Fibroblast of mammary gland (primary cell): ENCODE results near the gene GPR33.
"Not testable (repeated sequence)": the region's sequence is repeated elsewhere in the genome, so short reads cannot be mapped to it uniquely, and the experiment has no call there.

Experiments used
- DNase-seq: peaks from one replicate; pipeline ENCODE4 v3.0.0-alpha.2; 2010; ENCODE audit warnings: low read depth
- H3K4me3 ChIP-seq: 2 replicates; pipeline ENCODE4 v1.5.1; 2011; ENCODE audit warnings: low read depth, mild to moderate bottlenecking, low read length, moderate library complexity; ENCODE audit not compliant: control insufficient read depth
- TF ChIP-seq, protein P1 (sequence below): conservative IDR thresholded peaks from 2 replicates; pipeline ENCODE4 v1.5.1; 2011; ENCODE audit warnings: low read depth, low read length, inconsistent platforms; ENCODE audit not compliant: control insufficient read depth, insufficient read depth

Gene GPR33

DNA sequence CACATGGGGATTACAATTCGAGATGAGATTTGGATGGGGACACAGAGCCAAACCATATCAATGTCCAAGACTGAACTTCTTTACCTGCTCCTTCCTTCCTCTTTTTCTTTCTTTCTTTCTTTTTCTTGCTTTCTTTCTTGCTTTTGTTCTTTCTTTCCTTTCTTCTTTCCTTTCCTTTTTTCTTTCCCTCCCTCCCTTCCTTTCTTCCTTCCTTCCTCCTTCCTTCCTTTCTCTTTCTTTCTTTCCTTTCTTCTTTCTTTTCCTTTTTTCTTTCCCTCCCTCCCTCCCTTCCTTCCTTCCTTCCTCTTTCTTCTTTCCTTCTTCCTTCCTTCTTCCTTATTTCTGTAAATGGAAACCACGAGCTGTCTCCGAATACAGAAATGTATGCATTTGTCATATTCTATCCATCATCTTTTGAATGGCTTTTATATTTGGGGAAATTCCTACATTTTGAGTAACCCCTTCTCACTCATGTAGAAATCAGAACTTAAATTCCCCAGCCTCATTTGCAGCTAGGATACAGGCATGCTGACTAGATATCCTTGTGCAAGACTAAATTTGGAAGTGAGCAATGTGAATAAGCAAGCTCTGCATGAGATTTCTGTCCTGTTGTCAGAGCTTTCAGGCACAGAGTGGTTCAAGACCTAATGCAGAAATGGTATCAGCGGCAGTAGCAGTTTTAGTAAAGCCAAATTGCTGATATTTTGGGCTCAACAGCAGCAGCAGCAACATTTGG lies 11.5 kb downstream of the GPR33 start:
- DNase-seq = peak; percentile 22
- no peak overlapping the region for H3K4me3 ChIP-seq
- TF ChIP-seq, protein P1, sequence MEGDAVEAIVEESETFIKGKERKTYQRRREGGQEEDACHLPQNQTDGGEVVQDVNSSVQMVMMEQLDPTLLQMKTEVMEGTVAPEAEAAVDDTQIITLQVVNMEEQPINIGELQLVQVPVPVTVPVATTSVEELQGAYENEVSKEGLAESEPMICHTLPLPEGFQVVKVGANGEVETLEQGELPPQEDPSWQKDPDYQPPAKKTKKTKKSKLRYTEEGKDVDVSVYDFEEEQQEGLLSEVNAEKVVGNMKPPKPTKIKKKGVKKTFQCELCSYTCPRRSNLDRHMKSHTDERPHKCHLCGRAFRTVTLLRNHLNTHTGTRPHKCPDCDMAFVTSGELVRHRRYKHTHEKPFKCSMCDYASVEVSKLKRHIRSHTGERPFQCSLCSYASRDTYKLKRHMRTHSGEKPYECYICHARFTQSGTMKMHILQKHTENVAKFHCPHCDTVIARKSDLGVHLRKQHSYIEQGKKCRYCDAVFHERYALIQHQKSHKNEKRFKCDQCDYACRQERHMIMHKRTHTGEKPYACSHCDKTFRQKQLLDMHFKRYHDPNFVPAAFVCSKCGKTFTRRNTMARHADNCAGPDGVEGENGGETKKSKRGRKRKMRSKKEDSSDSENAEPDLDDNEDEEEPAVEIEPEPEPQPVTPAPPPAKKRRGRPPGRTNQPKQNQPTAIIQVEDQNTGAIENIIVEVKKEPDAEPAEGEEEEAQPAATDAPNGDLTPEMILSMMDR = no peak

- TF ChIP-seq, protein P1 = no peak
- no peak overlapping the region for H3K4me3 ChIP-seq
- no peak for DNase-seq
Measured at GRCh38 chr14:31466554-31466953, 21.3 kb downstream of the GPR33 start.

DNA sequence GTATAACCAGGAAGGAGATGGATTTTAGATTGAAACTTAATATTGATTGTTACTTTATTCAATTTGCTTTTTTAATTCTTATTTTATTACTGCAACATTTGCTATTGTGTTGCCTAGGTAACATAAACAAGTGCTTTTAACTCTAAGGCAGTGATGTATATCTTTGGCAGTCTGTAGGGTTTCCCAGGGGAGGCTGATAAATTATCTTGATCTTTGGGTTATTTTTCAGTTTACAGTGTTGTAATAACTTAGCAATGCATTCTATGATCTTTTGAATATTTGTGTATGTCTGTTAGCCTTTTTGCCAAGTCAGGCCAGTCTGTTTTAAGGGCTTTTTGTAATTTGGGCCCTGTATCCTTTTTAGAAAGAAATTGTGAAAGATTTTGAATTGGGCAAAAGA lies 22.7 kb downstream of the GPR33 start:
- DNase-seq = peak; percentile 69
- H3K4me3 ChIP-seq = no peak overlapping the region
- TF ChIP-seq, protein P1 = no peak

GRCh38 chr14:31462450-31462849 lies 25.4 kb downstream of the GPR33 start:
- not testable (repeated sequence) for DNase-seq, H3K4me3 ChIP-seq

DNA sequence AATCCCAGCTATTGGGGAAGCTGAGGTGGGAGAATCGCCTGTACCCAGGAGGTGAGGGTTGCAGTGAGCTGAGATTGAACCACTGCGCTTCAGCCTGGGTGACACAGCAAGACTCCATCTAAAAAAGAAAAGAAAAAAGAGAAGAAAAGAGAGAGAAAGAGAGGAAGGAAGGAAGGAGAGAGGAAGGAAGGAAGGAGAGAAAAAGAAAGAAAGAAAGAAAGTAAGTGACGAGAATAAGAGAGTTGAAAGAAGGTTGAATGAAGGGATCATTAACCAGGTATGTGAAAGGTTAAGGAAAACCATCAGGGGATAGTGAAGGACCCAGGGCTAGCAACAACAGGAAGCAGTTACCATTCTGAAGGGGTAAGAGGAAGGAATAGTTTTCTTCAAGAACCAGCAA lies 26.3 kb downstream of the GPR33 start:
- no peak overlapping the region for H3K4me3 ChIP-seq
- no peak for DNase-seq
- TF ChIP-seq, protein P1 = no peak

GRCh38 chr14:31457665-31458659 lies 29.9 kb downstream of the GPR33 start:
- DNase-seq = no peak
- peak overlapping the region; percentile 37 for H3K4me3 ChIP-seq
- TF ChIP-seq, protein P1 = no peak
